Cardiac muscle cell (in vitro differentiated cells and primary cell): ENCODE data around the gene DBI. TPM values are rescaled to one million over a fixed set of nuclear protein-coding genes. Genes with fewer than 3 reads are reported as not detected.

ENCODE experiments used
- DNase-seq, 2 donors: peaks; one replicate each; pipeline versions ENCODE4 v3.0.0 to v3.0.0-alpha.2; 2010 to 2017; ENCODE audit warnings: low read depth in 1 of 2, low spot score in 1 of 2
- H3K27ac ChIP-seq: fragments of 200-600 bp; sonication (generic); 2 replicates; pipeline ENCODE4 v1.5.1; 2016
- H3K27me3 ChIP-seq: fragments of 200-600 bp; sonication (generic); 2 replicates; pipeline ENCODE4 v1.6.0; 2016; ENCODE audit warnings: control low read depth
- H3K36me3 ChIP-seq: fragments of 200-600 bp; sonication (generic); 2 replicates; pipeline ENCODE4 v1.5.1; 2016; ENCODE audit warnings: control low read depth
- H3K4me1 ChIP-seq: fragments of 200-600 bp; sonication (generic); 2 replicates; pipeline ENCODE4 v1.8.1; 2017; ENCODE audit warnings: low read depth, mild to moderate bottlenecking, mixed run types
- H3K4me3 ChIP-seq: fragments of 200-600 bp; sonication (generic); 2 replicates; pipeline ENCODE4 v1.5.1; 2016; ENCODE audit warnings: mild to moderate bottlenecking
- H3K9me3 ChIP-seq: fragments of 200-600 bp; sonication (generic); 2 replicates; pipeline ENCODE4 v1.5.1; 2017; ENCODE audit warnings: low read depth, mild to moderate bottlenecking, control low read depth
- polyA plus RNA-seq: library from polyadenylated mRNA; unstranded; fragments of >200 nt; fragmentation: Nextera tagmentation; extraction: Ambion mirVana; gene quantifications from 2 replicates; pipeline ENCODE4 v1.2.1, GENCODE V29; 2016
- total RNA-seq: library from RNA; depleted of rRNA; stranded (reverse); fragments of >200 nt; gene quantifications from 2 replicates; pipeline ENCODE4 v1.2.3, GENCODE V29; 2016
- TF ChIP-seq, protein P1 (sequence below): IDR thresholded peaks from 2 replicates; pipeline ENCODE4 v1.5.1; 2012; ENCODE audit warnings: low read depth, mild to moderate bottlenecking, low read length

DBI gene
- total and polyA plus RNA-seq, 2 experiments from 2014 or later, result 158 to 350 TPM

DNA sequence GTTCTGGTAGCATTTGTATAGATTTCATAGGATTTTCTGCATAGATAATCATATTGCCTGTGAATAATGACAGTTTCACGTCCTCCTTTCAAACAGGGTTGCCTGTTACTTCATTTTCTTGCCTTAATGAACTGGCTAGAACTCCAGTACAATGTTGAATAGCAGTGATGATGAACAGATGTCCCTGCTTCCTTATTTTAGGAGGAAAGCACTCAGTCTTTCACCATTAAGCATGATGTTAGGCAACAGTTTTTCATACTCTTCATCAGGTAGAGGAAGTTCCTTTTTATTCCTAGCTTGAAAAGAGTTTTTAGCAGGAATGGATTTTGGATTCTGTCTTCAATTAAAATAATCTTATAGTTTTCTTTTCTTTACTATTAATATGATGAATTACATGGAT, 39.8 kb upstream of the DBI start:
- H3K27me3 ChIP-seq, result no peaks in the 10 kb centered on the region
- no peak for DNase-seq
- H3K9me3 ChIP-seq, result no peaks in the 10 kb centered on the region
- TF ChIP-seq, protein P1, sequence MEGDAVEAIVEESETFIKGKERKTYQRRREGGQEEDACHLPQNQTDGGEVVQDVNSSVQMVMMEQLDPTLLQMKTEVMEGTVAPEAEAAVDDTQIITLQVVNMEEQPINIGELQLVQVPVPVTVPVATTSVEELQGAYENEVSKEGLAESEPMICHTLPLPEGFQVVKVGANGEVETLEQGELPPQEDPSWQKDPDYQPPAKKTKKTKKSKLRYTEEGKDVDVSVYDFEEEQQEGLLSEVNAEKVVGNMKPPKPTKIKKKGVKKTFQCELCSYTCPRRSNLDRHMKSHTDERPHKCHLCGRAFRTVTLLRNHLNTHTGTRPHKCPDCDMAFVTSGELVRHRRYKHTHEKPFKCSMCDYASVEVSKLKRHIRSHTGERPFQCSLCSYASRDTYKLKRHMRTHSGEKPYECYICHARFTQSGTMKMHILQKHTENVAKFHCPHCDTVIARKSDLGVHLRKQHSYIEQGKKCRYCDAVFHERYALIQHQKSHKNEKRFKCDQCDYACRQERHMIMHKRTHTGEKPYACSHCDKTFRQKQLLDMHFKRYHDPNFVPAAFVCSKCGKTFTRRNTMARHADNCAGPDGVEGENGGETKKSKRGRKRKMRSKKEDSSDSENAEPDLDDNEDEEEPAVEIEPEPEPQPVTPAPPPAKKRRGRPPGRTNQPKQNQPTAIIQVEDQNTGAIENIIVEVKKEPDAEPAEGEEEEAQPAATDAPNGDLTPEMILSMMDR, result no peak
- no peaks in the 10 kb centered on the region for H3K4me1 ChIP-seq
- H3K27ac ChIP-seq, result no peak overlapping the region
- H3K36me3 ChIP-seq, result no peaks in the 10 kb centered on the region
- H3K4me3 ChIP-seq, result no peak overlapping the region

DNA sequence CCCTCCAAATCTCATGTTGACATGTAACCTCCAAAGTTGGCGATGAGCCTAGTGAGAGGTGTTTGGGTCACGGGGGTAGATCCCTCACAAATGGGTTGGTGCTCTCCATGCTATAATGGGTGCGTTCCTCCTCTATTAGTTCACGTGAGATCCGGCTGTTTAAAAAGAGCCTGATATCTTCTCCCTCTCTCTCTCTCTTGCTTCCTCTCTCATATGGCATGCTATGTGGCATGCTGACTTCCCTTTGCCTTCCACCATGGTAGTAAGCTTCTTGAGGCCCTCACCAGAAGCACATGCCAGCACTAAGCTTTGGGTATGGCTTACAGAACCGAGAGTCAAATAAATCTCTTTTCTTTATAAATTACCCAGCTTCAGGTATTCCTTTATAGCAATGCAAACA, 39.3 kb upstream of the DBI start:
- DNase-seq, result no peak
- TF ChIP-seq, protein P1, result no peak
- no peak overlapping the region for H3K27ac ChIP-seq
- no peaks in the 10 kb centered on the region for H3K27me3 ChIP-seq
- no peaks in the 10 kb centered on the region for H3K4me1 ChIP-seq
- H3K9me3 ChIP-seq, result no peaks in the 10 kb centered on the region
- no peak overlapping the region for H3K4me3 ChIP-seq
- no peaks in the 10 kb centered on the region for H3K36me3 ChIP-seq

DNA sequence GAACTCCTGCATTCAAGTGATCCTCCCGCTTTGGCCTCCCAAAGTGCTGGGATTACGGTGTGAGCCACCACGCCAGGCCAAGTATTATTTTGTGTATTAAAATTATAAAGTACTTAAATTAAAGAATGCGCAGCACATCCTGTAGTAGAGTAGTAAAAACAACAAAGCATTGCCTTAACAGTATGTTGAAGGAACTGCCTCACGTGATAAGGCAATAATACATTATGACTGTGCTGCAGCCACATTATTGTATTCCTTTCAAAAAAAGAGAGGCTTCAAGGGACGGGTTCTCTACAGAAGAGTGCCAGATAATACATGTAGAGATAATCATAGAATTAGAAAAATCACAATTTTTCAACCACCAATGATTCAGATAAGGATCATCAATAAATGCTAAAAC, 33.8 kb upstream of the DBI start:
- Histone ChIP-seq H3K9me3 (no peaks in the 10 kb centered on the region), H3K4me1 (no peaks in the 10 kb centered on the region), H3K27me3 (no peaks in the 10 kb centered on the region), H3K27ac (no peak overlapping the region), H3K36me3 (no peaks in the 10 kb centered on the region), H3K4me3 (no peak overlapping the region)
- TF ChIP-seq, protein P1, result no peak
- no peak for DNase-seq

DNA sequence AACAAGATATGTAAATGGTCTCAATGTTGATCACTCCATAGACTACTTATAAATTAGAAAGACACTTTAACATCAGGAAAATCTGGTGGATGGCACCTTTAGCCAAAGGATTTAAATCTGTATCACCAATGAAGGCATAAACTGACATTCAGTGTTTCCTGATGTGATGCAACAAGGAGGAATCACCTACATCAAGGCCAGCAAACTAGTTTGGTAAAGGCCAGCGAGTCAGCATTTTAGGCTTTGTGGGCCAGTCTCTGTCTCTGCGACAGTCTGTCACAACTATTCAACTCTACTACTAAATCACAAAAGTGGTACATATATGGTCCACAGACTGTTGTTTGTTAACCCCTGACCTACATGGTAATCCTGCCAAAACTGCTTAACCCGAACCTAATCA, 33.4 kb upstream of the DBI start:
- Histone ChIP-seq H3K27me3 (no peaks in the 10 kb centered on the region), H3K27ac (no peak overlapping the region), H3K4me3 (no peak overlapping the region), H3K36me3 (no peaks in the 10 kb centered on the region), H3K4me1 (no peaks in the 10 kb centered on the region), H3K9me3 (no peaks in the 10 kb centered on the region)
- TF ChIP-seq, protein P1, result no peak
- DNase-seq, result peak in 1 of 2 donors; percentile 19

DNA sequence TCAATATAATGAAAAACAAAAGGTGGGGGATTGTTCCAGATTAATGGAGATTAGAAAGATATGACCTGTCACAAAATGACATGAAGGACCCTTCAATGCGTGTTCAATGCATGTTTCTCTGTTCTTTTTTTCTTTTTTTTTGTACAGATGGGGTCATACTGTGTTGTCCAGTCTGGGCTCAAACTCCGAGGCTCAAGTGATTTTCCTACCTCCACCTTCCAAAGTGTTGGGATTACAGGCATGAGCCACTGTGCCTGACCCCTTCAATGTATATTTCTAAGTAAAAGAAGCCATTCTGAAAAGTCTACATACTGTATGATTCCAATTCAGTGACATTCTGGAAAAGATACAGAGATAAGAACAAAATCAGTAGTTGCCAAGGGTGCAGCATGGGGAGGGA, 32.9 kb upstream of the DBI start:
- DNase-seq, result no peak
- no peaks in the 10 kb centered on the region for H3K36me3 ChIP-seq
- no peak overlapping the region for H3K4me3 ChIP-seq
- no peak overlapping the region for H3K27ac ChIP-seq
- H3K27me3 ChIP-seq, result no peaks in the 10 kb centered on the region
- no peaks in the 10 kb centered on the region for H3K9me3 ChIP-seq
- TF ChIP-seq, protein P1, result no peak
- no peaks in the 10 kb centered on the region for H3K4me1 ChIP-seq

DNA sequence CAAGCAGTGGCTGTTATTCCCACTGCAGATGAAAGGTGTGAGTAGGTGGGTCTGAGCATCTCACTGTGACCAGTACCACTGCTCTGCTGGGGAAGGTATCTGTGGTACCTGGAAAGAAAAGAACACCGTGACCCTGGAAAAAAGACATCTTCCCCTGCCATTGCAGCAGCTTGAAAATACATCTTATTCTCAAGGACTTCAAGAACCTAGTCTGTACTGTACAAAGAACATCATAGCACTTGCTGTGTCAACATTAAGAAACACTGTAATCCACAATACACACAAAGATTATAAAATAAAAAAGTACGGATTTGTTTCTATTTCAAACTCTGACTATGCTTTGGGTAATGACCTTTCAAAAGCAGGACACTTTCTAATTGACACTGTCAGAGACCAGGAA, 29.0 kb upstream of the DBI start:
- DNase-seq, result no peak
- no peaks in the 10 kb centered on the region for H3K4me1 ChIP-seq
- TF ChIP-seq, protein P1, result no peak

More for the DNA sequence above, 29.0 kb upstream of the DBI start:
- Histone ChIP-seq H3K4me3 (no peak overlapping the region), H3K27me3 (no peaks in the 10 kb centered on the region), H3K36me3 (no peaks in the 10 kb centered on the region), H3K9me3 (no peaks in the 10 kb centered on the region), H3K27ac (no peak overlapping the region)
